ENCODE measurements around the gene VPS26C. TPM values are rescaled to one million over a fixed set of nuclear protein-coding genes. Genes with fewer than 3 reads are reported as not detected.

VPS26C gene
- total and polyA plus RNA-seq, 2 of the 13 experiments (the other 11 are each of a cell fraction or from before 2014, with no cell fraction given): 30.3 to 39.7 TPM

DNA sequence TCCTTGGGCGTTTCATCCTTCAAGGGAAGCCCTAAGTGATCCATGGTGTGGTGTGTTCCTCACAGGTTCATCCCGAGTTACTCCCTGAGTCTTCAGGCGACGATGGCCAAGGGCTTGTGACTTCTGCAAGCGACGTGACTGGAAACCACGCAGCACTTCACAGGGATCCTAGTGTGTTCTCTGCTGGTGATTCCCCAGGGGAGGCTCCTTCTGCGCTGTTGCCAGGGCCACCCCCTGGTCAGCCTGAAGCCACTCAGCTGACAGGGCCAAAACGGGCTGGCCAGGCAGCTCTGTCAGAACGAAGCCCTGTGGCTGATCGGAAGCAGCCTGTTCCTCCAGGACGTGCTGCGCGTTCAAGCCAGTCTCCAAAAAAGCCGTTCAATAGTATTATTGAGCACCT lies 71.5 kb downstream of the VPS26C start:
- Histone ChIP-seq H3K27me3 (ENCODE audit: control insufficient read depth in 1 of 2, insufficient read depth in 2 of 2, low read length in 2 of 2) (no peaks in the 10 kb centered on the region), H3K4me2 (ENCODE audit: low read depth, low read length) (no peak overlapping the region), H3K9me3 (ENCODE audit: low read length) (no peaks in the 10 kb centered on the region), H3K27ac (ENCODE audit: extremely low read length, insufficient read depth, low read length) (no peak overlapping the region), H3K79me2 (ENCODE audit: insufficient read depth, low read length) (no peaks in the 10 kb centered on the region), H4K20me1 (ENCODE audit: insufficient read depth, low read length) (no peaks in the 10 kb centered on the region), H2AFZ (ENCODE audit: low read length) (no peak overlapping the region), H3K9ac (ENCODE audit: insufficient read depth, low read depth, low read length) (no peak overlapping the region), H3K4me3 (replicated peaks in 1 of 3; ENCODE audit: insufficient read depth in 1 of 3, low read depth in 2 of 3, low read length in 3 of 3) (no peak overlapping the region), H3K36me3 (replicated peaks in 1 of 2; ENCODE audit: control insufficient read depth in 1 of 2, insufficient read depth in 2 of 2, low read length in 2 of 2) (peaks cover 29 to 85% of the 10 kb centered on the region in 2 experiments), H3K4me1 (ENCODE audit: insufficient read depth, low read length) (no peaks in the 10 kb centered on the region)
- POLR2A ChIA-PET: no interaction called here
- no peak for DNase-seq (ENCODE audit: low spot score)
- in situ Hi-C loops (cut with HindIII; ENCODE audit: extremely low pct_ligation_motif_present, low pct_unique_long_range_greater_than_20kb) (no loop called here), intact Hi-C loops (cut with micrococcal nuclease; ENCODE audit: unreplicated experiment) (no loop called here)
- TF ChIP-seq JUNB (CRISPR knock-in tag; IDR thresholded peaks at IDR 0.05; ENCODE audit: borderline replicate concordance) (no peak), MXD4 (CRISPR knock-in tag; IDR thresholded peaks at IDR 0.05) (no peak), RFX1 (IDR thresholded peaks at IDR 0.05) (no peak)
- CTCF ChIA-PET (ENCODE audit: low intra/inter-chr PET ratio, low total read pairs): no interaction called here
- no peak for ATAC-seq
- FAIRE-seq: no peak
- 99% methylated on average over 12 of the region's 15 CpGs for WGBS (ENCODE audit: low lambda C conversion rate)
- no TSS peak for BruUV-seq (replicated peaks)

DNA sequence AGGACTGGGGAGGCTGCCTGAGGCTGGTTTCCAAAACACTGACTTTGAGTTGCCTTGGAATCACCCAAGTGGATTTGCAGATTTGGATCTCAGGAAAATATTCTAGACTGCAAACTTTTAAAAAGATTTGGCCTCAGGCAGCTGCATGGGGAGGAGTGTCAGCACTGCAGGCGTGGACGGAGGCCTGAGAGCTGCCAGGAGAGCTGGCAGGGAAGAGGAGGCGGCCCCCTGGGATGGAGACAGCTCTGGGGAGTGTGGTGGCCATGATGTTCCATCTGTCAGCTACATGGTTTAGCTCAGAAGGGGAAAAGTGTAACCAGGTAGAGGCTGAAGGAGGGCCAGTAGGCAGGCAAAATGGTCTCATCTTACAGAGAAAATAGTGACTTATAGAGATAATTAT lies 72.1 kb downstream of the VPS26C start:
- CTCF ChIA-PET (ENCODE audit: low intra/inter-chr PET ratio, low total read pairs): no interaction called here
- no peak overlapping the region for H3K4me2 ChIP-seq (ENCODE audit: low read depth, low read length)
- intact Hi-C loops (cut with micrococcal nuclease; ENCODE audit: unreplicated experiment) (no loop called here), in situ Hi-C loops (cut with HindIII; ENCODE audit: extremely low pct_ligation_motif_present, low pct_unique_long_range_greater_than_20kb) (no loop called here)
- H3K4me1 ChIP-seq (ENCODE audit: insufficient read depth, low read length): no peaks in the 10 kb centered on the region
- BruUV-seq (replicated peaks): no TSS peak
- H3K9me3 ChIP-seq (ENCODE audit: low read length): no peaks in the 10 kb centered on the region
- ATAC-seq: no peak; the same call in 2 of the 3 replicates
- WGBS (ENCODE audit: low lambda C conversion rate): 97% methylated on average over 3 of the region's 3 CpGs
- no peak overlapping the region for H3K9ac ChIP-seq (ENCODE audit: insufficient read depth, low read depth, low read length)
- no peak for TF ChIP-seq PAWR (CRISPR knock-in tag; IDR thresholded peaks at IDR 0.05; ENCODE audit: borderline replicate concordance)
- no peak overlapping the region for H3K27ac ChIP-seq (ENCODE audit: extremely low read length, insufficient read depth, low read length)
- H2AFZ ChIP-seq (ENCODE audit: low read length): no peak overlapping the region
- DNase-seq (ENCODE audit: low spot score): no peak
- H4K20me1 ChIP-seq (ENCODE audit: insufficient read depth, low read length): no peaks in the 10 kb centered on the region
- no peak overlapping the region for H3K4me3 ChIP-seq (replicated peaks in 1 of 3; ENCODE audit: insufficient read depth in 1 of 3, low read depth in 2 of 3, low read length in 3 of 3)
- H3K27me3 ChIP-seq (ENCODE audit: control insufficient read depth in 1 of 2, insufficient read depth in 2 of 2, low read length in 2 of 2): no peaks in the 10 kb centered on the region
- no peak for FAIRE-seq
- POLR2A ChIA-PET: no interaction called here
- H3K36me3 ChIP-seq (replicated peaks in 1 of 2; ENCODE audit: control insufficient read depth in 1 of 2, insufficient read depth in 2 of 2, low read length in 2 of 2): peaks cover 28 to 84% of the 10 kb centered on the region in 2 experiments
- H3K79me2 ChIP-seq (ENCODE audit: insufficient read depth, low read length): no peaks in the 10 kb centered on the region

All from HepG2 (cell line).